ENCODE measurements around the gene DOCK3.

DOCK3 gene

GRCh38 chr3:50674349-50675178 lies at the start of gene DOCK3:
DOCK3 (plus strand) TSS chr3:50674927; CDS start chr3:50675264, 337 bp downstream.
- peak; percentile 58 for DNase-seq

- no peak for DNase-seq
Measured at GRCh38 chr3:50625231-50626182, 49.2 kb upstream of the DOCK3 start.

GRCh38 chr3:50626401-50626800 lies 48.3 kb upstream of the DOCK3 start:
- DNase-seq = no peak

GRCh38 chr3:50627407-50628051 lies 47.2 kb upstream of the DOCK3 start:
- peak; percentile 79 for DNase-seq

- DNase-seq = no peak
Measured at GRCh38 chr3:50628601-50629000, 46.1 kb upstream of the DOCK3 start.

- DNase-seq = no peak
Measured at GRCh38 chr3:50630394-50630793, 44.3 kb upstream of the DOCK3 start.

- DNase-seq = no peak
Measured at GRCh38 chr3:50630877-50631276, 43.9 kb upstream of the DOCK3 start.

- no peak for DNase-seq
Measured at GRCh38 chr3:50632450-50632849, 42.3 kb upstream of the DOCK3 start.

- no peak for DNase-seq
Measured at GRCh38 chr3:50633230-50633790, 41.4 kb upstream of the DOCK3 start.

- DNase-seq = no peak
Measured at GRCh38 chr3:50635066-50635465, 39.7 kb upstream of the DOCK3 start.

GRCh38 chr3:50637011-50637410 lies 37.7 kb upstream of the DOCK3 start:
- DNase-seq = no peak

- DNase-seq = no peak
Measured at GRCh38 chr3:50637945-50638344, 36.8 kb upstream of the DOCK3 start.

- no peak for DNase-seq
Measured at GRCh38 chr3:50639055-50639494, 35.7 kb upstream of the DOCK3 start.

GRCh38 chr3:50642382-50642781 lies 32.3 kb upstream of the DOCK3 start:
- DNase-seq = no peak

- no peak for DNase-seq
Measured at GRCh38 chr3:50644561-50644960, 30.2 kb upstream of the DOCK3 start.

GRCh38 chr3:50645378-50645777 lies 29.3 kb upstream of the DOCK3 start:
- DNase-seq = no peak

- no peak for DNase-seq
Measured at GRCh38 chr3:50648313-50648712, 26.4 kb upstream of the DOCK3 start.

- no peak for DNase-seq
Measured at GRCh38 chr3:50648944-50649343, 25.8 kb upstream of the DOCK3 start.

GRCh38 chr3:50649451-50649931 lies 25.2 kb upstream of the DOCK3 start:
- no peak for DNase-seq

- DNase-seq = no peak
Measured at GRCh38 chr3:50650018-50650417, 24.7 kb upstream of the DOCK3 start.

- DNase-seq = no peak
Measured at GRCh38 chr3:50651445-50651844, 23.3 kb upstream of the DOCK3 start.

GRCh38 chr3:50651920-50652529 lies 22.7 kb upstream of the DOCK3 start:
- no peak for DNase-seq

All from CD4-positive, alpha-beta T cell treated with Interferon gamma for 1 hour (primary cell).